Ovary (tissue), 9 donors: Measurements from ENCODE around the gene PRXL2B. TPM values are rescaled to one million over a fixed set of nuclear protein-coding genes. Genes with fewer than 3 reads are reported as not detected.

Experiments used
- DNase-seq, 5 donors: peaks; one replicate each; pipeline ENCODE4 v3.0.0-alpha.2; 2019 to 2020
- H3K27ac ChIP-seq, 2 donors: fragments of 200-600 bp; one replicate each; pipeline versions ENCODE4 v1.5.1 to v1.8.0; 2019 to 2022
- H3K27me3 ChIP-seq: fragments of 200-600 bp; one replicate; pipeline ENCODE4 v1.8.0; 2022
- H3K36me3 ChIP-seq: fragments of 200-600 bp; sonication (generic); one replicate; pipeline ENCODE4 v1.5.1; 2019
- H3K4me1 ChIP-seq: one replicate; pipeline ENCODE4 v1.8.1; 2013; ENCODE audit warnings: mild to moderate bottlenecking, moderate library complexity; ENCODE audit not compliant: insufficient read depth
- H3K4me3 ChIP-seq: fragments of 200-600 bp; sonication (generic); one replicate; pipeline ENCODE4 v1.5.1; 2017
- H3K9me3 ChIP-seq, 2 donors: fragments of 200-600 bp in 1 of 2; sonication (generic) in 1 of 2; one replicate each; pipeline versions ENCODE4 v1.5.1 to v1.8.1; 2013 to 2019; ENCODE audit warnings: mild to moderate bottlenecking in 1 of 2, moderate library complexity in 1 of 2
- EP300 ChIP-seq: sonication (generic); formaldehyde crosslinking; IDR thresholded peaks from one replicate; pipeline ENCODE4 v1.6.1; 2017; ENCODE audit warnings: antibody characterized with exemption
- POLR2A ChIP-seq: fragments of 450-650 bp; IDR thresholded peaks from one replicate; pipeline ENCODE4 v1.6.1; 2017; ENCODE audit warnings: antibody characterized with exemption, mild to moderate bottlenecking, moderate library complexity
- WGBS, 3 donors: extraction: QIAGEN DNeasy Blood & Tissue Kit in 1 of 3; methylation state at CpG; one replicate each; pipeline versions ENCODE4 v1.1.5 to v1.1.7; 2013 to 2017; 5-methylcytosine and 5-hydroxymethylcytosine counted together
- intact Hi-C, 4 donors: fragments of 100-400 bp; cut with DNase I; formaldehyde crosslinking; loops; one replicate each; pipeline versions ENCODE4 v1.11.0 to v1.15.1; 2022 to 2023
- polyA plus RNA-seq, 2 donors: library from polyadenylated mRNA; stranded (reverse); fragments of 200-250 nt in 1 of 2; fragments of 350-450 nt in 1 of 2; fragmentation: Illumina TruSeq in 1 of 2; extraction: RNeasy Lipid Tissue Mini Kit (QIAGEN cat#74804) in 1 of 2; gene quantifications; one replicate each; pipeline ENCODE4 v1.2.3, GENCODE V29; 2013 to 2014
- total RNA-seq, 7 donors: library from RNA; depleted of rRNA in 2 of 7; stranded (reverse); fragments of >200 nt in 2 of 7; fragmentation: NEBNext Ultra II Directional in 3 of 7; extraction: Animal tissue kit (Norgen Biotek cat#: 25700) in 3 of 7; gene quantifications; one replicate each; pipeline versions ENCODE4 v1.1.0 to v1.2.4, GENCODE V29; 2016 to 2023
- TF ChIP-seq, protein P1 (sequence below), 3 donors: fragments of 450-650 bp in 2 of 3; fragments of 200-600 bp in 1 of 3; IDR thresholded peaks; one replicate each; pipeline versions ENCODE4 v1.5.1 to v1.8.0; 2016 to 2022; ENCODE audit warnings: antibody characterized with exemption in 3 of 3, mild to moderate bottlenecking in 1 of 3
- donor health status: DM: no; HTN: no; CAD: no; lungs with moderate emphysema.
- donor health status: DM: no; HTN: no; CAD: no.
- donor health status: Bipolar disorder and iron deficiency.
- donor health status: DM: yes; HTN: yes; CAD: no.
- donor health status: DM: no; HTN: no; CAD: no.
- donor health status: DM: yes; HTN: yes; CAD: no.

The PRXL2B gene
- total and polyA plus RNA-seq, 9 donors = 3.2 to 34.1 (median 14.7) TPM

DNA sequence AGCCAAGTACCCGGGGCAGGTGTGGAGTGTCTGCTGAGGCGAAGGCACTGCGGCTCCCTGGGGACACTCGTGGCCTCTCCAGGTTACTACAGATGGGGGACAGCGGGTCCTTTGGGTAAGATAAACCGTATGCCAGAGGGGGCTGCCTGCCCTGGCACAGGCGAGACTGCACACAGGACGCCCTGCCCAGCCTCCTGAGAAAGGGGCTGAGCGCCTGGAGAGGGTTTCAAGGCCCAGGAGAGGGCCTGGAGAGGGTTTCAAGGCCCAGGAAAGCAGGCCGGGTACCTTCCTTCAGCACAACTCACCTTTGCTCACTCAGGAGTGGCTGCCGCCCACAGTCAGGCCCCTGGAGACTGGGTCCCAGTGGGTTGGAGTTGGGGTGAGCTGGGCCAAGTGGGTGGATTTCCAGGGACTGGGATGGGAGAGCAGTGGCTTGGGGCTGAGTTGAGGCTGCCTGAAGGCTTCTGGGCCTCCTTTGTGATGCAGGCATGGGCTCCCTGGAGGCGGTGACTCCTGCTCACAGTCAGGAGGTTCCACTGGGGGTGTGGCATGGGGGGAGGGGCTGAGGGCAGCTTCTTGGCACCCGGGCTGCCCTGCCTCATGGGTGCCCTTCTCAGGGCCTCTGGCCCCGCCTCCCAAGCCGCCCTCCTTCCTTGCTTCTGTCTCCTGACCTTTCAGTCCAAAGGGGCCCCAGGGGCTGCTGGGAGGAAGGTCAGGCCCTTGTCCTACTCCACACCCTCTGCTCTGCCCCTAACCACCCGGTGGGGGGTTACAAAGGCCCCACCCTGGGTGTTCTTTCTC is 46.2 kb downstream of the PRXL2B start, which contains the start of gene MMEL1:
TSS of gene MMEL1 (minus strand) at position 456 of the 801 bp plus-strand sequence. CDS start 3,532 bp downstream, outside the sequence.
- intact Hi-C loops = loop anchor here in 1 of 4 donors (10.0 kb wide), 1 partner anchor 218 kb away; the partner anchor contains the start of gene PEX10
- peaks cover 0 to 6% of the 10 kb centered on the region in 2 donors for H3K9me3 ChIP-seq
- 75 to 77% (median 76%) methylated on average over 15 to 16 of the region's 16 CpGs for WGBS, 3 donors
- DNase-seq = peak in 1 of 5 donors; percentile 13
- H3K27ac ChIP-seq = no peak within 1 kb of the TSS
- H3K4me3 ChIP-seq = no peak within 1 kb of the TSS
- TF ChIP-seq POLR2A = no peak
- no peak for TF ChIP-seq EP300
- TF ChIP-seq, protein P1, sequence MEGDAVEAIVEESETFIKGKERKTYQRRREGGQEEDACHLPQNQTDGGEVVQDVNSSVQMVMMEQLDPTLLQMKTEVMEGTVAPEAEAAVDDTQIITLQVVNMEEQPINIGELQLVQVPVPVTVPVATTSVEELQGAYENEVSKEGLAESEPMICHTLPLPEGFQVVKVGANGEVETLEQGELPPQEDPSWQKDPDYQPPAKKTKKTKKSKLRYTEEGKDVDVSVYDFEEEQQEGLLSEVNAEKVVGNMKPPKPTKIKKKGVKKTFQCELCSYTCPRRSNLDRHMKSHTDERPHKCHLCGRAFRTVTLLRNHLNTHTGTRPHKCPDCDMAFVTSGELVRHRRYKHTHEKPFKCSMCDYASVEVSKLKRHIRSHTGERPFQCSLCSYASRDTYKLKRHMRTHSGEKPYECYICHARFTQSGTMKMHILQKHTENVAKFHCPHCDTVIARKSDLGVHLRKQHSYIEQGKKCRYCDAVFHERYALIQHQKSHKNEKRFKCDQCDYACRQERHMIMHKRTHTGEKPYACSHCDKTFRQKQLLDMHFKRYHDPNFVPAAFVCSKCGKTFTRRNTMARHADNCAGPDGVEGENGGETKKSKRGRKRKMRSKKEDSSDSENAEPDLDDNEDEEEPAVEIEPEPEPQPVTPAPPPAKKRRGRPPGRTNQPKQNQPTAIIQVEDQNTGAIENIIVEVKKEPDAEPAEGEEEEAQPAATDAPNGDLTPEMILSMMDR (IDR thresholded peaks at IDR 0.05) = no peak
- peaks cover 15% of the 10 kb centered on the region for H3K4me1 ChIP-seq
- H3K36me3 ChIP-seq = no peaks in the 10 kb centered on the region
- H3K27me3 ChIP-seq = peaks cover 2% of the 10 kb centered on the region

DNA sequence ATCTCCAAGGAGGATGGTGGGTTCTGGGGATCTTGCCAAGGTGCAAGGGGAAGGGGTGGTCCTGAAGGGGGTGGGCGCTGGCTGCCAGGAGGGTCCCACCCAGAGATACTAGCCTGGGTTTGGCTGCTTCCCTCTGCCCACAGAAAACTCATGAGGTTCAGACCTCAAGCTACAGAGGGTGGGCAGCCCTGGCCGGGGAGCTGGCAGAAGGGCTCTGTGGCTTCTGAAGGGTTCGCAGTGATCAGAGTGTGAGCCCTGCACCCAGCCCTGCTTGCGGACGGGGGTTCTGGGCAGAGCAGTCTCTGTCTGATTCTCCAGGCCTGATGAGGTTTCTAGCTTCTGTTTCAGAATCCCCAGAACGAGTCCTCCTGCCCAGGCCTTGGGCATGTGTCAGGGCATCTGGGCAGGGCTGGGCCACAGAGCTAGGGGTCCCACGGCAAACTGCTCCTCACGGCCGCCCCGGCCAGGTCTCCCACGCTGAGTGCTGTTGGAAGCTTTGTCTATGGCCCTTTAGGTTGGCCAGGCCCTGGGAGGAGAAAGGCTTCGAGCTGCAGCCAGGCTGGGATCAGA is 46.9 kb downstream of the PRXL2B start:
- no peak overlapping the region for H3K4me3 ChIP-seq
- WGBS, 3 donors = 30 to 51% (median 36%) methylated on average over 12 of the region's 12 CpGs
- intact Hi-C loops = loop anchor here in 1 of 4 donors (10.0 kb wide), 1 partner anchor 219 kb away; the partner anchor contains the start of gene PEX10
- peaks cover 15% of the 10 kb centered on the region for H3K4me1 ChIP-seq
- H3K27ac ChIP-seq = no peak overlapping the region
- TF ChIP-seq POLR2A = no peak
- TF ChIP-seq EP300 = no peak
- TF ChIP-seq, protein P1 (IDR thresholded peaks at IDR 0.05) = no peak
- peaks cover 0 to 6% of the 10 kb centered on the region in 2 donors for H3K9me3 ChIP-seq
- H3K36me3 ChIP-seq = no peaks in the 10 kb centered on the region
- peak in 1 of 5 donors; percentile 14 for DNase-seq
- peaks cover 2% of the 10 kb centered on the region for H3K27me3 ChIP-seq

DNA sequence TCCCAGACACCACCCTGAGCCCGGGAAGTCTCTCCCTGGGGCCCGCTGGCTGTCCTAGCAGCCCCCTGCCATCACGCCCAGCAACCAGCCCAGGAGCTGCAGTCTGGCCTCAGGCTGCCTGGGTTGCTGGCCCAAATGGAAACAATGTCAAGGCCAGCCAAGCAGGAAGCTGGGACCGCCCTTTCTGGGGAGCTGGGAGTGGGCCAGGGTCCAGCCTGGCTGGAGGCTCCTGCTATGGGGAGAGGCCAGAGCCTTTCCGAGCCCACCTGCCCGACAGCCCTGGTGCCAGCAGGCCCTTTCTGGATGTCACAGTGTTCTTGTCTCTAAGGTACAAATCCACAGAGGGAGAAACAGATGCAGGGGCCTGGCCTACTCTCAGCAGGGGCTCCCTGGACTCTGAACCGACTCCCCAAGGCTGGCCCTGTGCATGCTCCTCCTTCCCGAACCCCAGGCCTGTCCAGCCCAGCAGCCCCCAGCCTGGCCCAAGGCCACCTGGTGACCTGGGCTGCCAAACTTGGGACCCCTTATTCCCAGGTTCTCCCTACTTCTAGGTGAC is 47.4 kb downstream of the PRXL2B start:
- no peak overlapping the region for H3K4me3 ChIP-seq
- TF ChIP-seq POLR2A (no peak), EP300 (no peak)
- TF ChIP-seq, protein P1 (IDR thresholded peaks at IDR 0.05) = no peak
- no peak overlapping the region for H3K27ac ChIP-seq
- intact Hi-C loops = loop anchor here in 1 of 4 donors (10.0 kb wide), 1 partner anchor 219 kb away; the partner anchor contains the start of gene PEX10
- peaks cover 0 to 6% of the 10 kb centered on the region in 2 donors for H3K9me3 ChIP-seq
- peak; percentile 50 to 75 (median 66) for DNase-seq
- peaks cover 2% of the 10 kb centered on the region for H3K27me3 ChIP-seq
- WGBS, 3 donors = 11 to 21% (median 11%) methylated on average over 7 to 8 of the region's 8 CpGs
- peaks cover 14% of the 10 kb centered on the region for H3K4me1 ChIP-seq
- no peaks in the 10 kb centered on the region for H3K36me3 ChIP-seq

DNA sequence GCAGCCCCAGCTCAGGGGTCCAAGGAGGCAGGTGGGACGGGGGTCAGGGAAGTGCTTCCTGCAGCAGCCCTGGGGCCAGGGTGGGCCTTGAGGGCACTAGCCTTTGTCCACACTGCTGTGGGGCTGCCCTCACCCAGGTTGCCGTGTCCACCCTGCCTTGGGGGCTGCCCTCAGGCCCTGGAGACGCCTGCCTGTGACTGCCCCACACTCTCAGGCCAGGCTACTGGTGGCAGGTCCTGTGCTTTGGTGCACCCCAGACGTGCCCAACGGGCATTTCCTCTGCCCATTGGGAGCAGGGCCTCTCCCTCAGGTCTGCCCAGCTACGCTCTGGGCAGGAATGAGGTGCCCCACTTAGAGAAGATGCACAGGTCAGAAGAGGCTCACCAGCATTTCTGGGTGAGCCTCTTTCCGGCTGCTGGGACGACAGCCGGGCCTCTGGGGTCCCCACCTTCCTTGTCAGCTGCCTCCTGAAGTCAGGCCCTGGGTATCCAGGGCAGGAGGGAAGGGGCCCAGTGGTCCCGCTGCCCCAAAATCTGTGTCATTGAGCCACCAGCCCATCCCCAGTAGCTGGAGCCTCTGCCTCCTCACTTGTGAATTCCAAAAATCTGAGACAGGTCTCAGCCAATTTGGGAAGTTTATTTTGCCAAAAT is 48.9 kb downstream of the PRXL2B start:
- WGBS, 3 donors = 77 to 87% (median 81%) methylated on average over 9 to 10 of the region's 10 CpGs
- Histone ChIP-seq H3K27ac (no peak overlapping the region), H3K9me3 (peaks cover 0 to 6% of the 10 kb centered on the region in 2 donors), H3K4me1 (peaks cover 14% of the 10 kb centered on the region), H3K36me3 (no peaks in the 10 kb centered on the region), H3K4me3 (no peak overlapping the region), H3K27me3 (no peaks in the 10 kb centered on the region)
- TF ChIP-seq POLR2A = no peak
- TF ChIP-seq, protein P1 (IDR thresholded peaks at IDR 0.05) = no peak
- TF ChIP-seq EP300 = no peak
- intact Hi-C loops = loop anchor here in 1 of 4 donors (10.0 kb wide), 1 partner anchor 221 kb away; the partner anchor contains the start of gene PEX10
- peak in 1 of 5 donors; percentile 11 for DNase-seq
